Hematopoietic multipotent progenitor cell treated with erythropoietin and hydrocortisone succinate and interleukin-3 and kit ligand, for 17 days (in vitro differentiated cells): ENCODE results near the gene SIRT4.
"Not testable (repeated sequence)": the region's sequence is repeated elsewhere in the genome, so short reads cannot be mapped to it uniquely, and the experiment has no call there.

Experiments
- DNase-seq: peaks from one replicate; pipeline ENCODE4 v3.0.0-alpha.2; 2015; ENCODE audit warnings: low spot score

The SIRT4 gene

DNA sequence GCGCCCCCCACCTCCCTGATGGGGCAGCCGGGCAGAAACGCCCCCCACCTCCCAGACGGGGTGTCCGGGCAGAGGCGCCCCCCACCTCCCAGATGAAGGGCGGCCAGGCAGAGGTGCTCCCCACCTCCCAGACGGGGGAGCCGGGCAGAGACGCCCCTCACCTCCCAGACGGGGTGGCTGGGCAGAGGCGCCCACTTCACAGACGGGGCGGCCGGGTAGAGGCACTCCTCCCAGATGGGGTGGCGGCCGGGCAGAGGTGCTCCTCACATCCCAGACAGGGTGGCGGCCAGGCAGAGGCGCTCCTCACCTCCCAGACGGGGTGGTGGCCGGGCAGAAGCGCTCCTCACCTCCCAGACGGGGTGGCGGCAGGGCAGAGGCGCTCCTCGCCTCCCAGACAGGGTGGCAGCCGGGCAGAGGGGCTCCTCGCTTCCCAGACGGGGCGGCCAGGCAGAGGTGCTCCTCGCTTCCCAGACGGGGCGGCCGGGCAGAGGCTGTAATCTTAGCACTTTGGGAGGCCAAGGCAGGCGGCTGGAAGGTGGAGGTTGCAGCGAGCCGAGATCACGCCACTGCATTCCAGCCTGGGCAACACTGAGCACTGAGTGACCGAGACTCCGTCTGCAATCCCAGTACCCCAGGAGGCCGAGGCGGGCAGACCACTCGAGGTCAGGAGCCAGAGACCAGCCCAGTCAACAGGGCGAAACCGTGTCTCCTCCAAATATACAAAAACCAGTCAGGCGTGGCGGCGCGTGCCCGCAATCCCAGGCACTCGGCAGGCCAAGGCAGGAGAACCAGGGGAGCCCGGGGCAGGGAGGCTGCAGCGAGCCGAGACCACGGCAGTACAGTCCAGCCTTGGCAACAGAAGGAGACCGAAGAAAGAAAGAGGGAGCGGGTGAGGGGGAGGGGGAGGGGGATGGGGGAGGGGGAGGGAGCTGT, 23.7 kb upstream of the SIRT4 start:
- no peak for DNase-seq

DNA sequence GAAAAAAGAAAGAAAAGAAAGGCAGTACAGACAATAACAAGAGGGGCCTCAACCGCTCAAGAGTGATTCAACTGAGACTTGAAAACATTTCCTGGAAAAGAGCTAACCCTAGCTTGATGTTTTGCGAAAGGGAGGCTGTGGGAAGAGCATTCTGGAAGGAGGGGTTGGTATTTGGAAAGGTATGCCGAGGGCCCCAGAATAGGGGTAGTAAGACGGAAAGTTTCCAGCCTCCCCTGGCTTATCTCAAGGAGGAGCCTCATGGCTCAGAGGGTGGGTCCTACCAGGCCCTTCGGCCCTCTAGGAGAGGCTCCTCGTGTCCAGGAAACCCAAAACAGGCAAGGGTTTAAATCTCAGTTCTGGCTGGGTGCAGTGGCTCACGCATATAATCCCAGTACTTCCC, 18.8 kb upstream of the SIRT4 start:
- no peak for DNase-seq

DNA sequence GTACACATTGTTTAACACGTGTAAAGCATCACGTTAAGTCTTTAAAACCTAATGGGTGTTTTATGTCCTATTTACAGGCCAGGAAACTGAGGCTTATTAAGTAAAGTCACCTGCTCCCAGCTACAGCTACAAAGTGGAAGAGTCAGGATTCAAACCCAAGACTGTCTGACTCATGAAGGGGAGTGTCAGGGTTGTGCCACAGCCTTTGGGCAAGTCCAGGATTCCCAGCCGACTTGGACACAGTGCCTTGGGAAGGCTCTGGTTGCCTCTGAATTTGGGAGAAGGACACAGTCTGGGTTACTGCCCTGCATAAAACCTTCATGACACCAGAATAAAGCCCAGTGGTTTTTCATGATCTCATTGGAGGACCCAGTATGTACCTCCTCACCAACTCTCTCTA, 17.7 kb upstream of the SIRT4 start:
- no peak for DNase-seq

DNA sequence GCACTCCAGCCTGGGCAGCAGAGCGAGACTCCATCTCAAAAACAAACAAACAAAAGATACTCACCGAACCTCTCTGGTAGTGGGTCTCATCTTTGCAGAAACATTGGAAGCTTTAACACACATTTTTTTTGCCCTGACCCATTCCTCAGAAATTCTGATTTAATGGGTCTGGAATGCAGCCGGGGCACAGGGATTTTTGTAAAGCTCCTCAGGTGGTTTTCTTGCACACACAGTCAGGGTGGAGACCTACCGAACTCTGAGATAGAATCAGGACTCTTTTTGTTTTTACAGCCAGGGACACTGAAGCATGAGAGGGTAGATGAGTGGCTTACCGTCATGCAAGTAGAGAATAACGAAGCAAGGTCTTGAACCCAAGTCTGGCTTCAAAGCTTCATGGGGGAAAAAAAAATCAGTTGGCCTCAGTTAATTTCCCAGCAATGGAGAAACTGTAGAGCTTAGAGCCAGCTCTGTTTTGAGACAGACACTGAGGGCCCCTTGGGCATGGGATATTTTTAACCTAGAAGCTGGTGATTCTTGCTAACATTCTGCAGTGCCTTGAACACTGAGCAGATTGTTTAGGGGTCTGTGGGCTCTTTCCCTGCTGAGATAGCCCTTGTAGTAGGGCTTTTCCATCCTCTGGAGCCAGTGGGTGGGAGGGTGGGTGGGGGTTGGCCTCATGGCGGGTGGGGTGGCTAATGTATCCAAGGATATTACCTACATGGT, 15.2 kb upstream of the SIRT4 start:
- no peak for DNase-seq

DNA sequence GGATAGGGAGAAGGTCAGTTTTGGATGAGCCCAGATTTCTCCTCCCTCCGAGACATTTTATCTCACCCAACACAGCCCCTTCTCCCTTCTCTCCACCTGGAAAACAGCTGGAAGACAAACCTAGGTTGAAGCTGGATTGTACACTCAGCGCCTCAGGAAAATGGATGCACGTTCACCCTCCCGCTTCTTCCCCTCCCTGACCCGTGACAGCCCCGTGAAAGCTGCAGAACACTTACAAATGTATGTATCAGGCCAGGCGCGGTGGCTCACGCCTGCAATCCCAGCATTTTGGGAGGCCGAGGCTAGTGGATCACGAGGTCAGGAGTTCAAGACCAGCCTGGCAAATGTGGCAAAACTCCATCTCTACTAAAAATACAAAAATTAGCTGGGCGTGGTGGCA, 14.6 kb upstream of the SIRT4 start:
- DNase-seq, result no peak

DNA sequence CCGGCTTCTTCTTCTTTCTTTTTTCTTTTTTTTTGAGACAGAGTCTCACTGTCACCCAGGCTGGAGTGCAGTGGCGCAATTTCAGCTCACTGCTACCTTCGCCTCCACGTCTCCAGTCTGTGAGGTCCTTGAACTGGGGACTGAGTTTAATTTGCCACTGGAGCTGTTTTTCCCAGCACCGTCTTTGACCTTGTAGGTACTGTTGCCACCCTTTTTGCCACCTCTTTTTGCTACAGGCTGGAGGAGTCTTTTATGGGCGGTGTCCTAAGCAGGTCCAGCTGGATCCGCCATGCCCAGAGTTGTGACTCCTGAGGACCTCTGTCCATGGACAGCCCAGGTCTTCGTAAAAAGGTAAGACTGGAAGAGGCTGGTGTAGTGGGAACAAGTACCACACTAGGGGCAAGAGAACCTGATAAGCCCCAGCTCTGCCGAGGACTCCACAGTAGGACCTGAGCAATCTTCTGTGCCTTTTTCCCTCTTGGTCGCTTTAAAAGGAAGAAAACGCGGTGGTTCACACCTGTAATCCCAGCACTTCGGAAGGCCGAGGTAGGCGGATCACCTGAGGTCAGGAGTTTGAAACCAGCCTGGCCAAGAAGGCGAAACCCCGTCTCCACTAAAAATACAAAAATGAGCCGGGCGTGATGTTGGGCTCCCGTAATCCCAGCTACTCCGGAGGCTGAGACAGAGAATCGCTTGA, 11.4 kb upstream of the SIRT4 start:
- peak; percentile 19 for DNase-seq

DNA sequence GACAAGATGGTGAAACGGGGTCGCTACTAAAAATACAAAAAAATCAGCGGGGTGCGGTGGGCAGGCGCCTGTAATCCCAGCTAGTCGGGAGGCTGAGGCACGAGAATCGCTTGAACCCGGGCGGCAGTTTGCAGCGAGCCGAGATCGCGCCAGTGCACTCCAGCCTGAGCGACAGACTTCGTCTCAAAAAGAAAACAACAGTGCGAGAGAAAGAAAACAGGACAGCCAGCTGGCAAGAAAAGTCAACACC, 9.8 kb upstream of the SIRT4 start:
- no peak for DNase-seq

DNA sequence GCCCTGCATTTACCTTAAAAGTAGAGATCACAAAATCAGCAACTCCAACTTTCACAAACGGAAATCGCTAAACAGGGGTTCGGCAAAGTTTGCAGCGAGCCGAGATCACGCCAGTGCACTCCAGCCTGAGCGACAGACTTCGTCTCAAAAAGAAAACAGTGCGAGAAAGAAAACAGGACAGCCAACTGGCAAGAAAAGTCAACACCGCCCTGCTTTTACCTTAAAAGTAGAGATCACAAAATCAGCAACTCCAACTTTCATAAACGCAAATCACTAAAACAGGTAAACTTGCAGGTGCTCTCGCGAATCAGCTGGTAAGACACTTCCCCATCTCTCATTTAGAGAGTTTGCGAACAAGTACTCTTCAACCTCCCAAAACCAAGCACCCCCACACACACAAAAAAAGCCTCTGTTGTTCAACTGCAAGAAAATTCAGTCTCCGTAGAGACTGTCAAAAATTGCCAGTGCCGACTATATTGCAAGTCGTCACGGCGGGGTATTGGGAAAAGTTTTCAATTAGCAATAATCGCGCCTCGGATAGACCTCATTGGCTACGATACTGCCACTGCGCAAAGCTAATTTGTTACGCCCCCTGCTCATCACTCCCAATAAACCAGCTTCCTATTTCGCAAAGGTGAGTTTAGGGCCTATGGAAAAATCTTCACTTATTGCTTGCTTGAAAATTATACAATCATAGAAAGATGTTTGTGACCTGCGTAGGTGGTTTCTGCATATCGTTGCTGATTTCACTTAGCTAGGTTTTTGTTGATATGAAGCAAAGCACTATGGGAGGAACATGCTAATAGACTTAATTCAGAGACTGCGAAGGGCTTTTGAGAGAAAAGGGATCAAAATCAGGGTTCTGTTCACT, 9.2 kb upstream of the SIRT4 start, which contains the start of gene RNU4-1:
RNU4-1 (minus strand) TSS at position 577 of the 871 bp plus-strand sequence.
- DNase-seq, result peak; percentile 85

DNA sequence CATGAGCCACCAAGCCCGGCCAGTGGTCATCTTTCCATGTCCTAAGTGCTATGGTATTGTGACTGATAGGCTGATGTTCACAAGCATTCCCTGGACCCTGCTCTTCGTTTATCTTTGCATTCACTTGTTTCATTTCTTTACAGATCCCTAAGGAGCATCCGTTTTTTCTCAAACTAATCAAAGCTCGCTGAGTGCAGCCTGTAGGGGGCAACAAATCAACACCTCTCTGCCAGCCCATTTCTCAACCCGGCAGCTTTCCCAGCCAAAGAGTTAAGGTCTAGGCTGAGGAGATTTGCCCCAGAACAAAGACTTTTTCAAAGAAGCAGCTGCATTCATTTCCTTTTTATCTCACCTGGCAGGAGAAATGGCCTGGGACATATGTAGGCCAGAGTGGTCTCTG, 12.1 kb downstream of the SIRT4 start:
- no peak for DNase-seq

DNA sequence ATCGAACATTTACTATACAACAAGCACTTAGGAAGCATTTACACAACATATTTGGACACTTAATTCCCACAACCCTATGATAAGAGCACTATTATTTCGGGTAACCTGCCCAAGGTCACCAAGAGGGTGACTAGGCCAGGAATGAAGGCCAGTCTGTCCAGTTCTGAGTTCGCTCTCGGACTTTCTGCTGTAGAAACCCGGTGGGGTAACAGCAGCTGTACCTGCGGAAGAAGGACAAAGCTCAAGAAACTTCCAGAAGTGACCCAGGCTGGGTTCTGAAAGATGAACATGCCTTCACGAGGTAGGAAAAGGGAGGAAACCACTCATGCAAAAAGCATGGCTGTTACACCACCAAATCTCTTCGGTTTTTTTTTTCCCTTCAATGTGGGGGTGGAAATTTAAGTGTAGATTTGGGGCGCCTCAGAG, 14.7 kb downstream of the SIRT4 start:
- no peak for DNase-seq

DNA sequence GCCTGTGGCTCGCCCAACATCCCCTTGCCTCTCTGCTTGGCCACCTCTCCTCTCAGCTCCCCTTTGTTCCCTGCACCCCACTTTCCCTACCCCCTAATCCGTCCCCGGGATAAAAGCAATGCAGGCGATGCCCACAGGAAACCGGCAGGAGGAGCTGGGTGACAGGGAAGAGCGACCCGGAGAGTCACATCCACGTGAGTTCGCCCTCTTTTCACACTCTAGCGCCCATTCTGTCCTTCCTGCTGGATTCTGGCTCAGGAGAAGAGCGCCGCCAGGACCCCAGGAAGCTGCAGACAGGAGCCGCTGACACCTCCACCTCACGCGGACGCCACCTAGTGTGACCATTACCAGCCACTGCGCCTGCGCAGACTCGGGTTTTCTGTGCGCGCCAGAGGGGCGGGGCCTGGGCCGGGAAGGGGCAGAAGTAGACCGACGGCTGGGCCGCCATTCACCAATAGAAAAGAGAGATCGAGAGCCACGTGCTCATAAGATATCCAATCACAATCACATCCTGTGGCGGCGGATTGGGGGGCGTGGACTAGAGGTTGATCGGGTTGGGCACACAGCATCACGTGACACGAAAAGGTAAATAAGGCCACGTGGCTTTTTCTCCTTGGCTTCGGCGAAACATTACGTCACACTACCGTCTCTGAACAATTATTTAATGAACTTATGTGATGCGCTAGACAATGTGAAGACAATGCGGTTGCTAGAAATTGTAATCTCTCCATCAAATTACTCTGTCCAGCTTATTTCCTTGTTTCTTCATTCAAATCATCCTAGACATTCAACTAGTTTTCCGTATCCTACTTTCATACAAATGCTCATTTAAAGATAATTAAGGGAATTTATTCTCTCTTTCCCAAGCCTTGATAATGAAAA, 15.3 kb downstream of the SIRT4 start:
- DNase-seq, result peak; percentile 98

DNA sequence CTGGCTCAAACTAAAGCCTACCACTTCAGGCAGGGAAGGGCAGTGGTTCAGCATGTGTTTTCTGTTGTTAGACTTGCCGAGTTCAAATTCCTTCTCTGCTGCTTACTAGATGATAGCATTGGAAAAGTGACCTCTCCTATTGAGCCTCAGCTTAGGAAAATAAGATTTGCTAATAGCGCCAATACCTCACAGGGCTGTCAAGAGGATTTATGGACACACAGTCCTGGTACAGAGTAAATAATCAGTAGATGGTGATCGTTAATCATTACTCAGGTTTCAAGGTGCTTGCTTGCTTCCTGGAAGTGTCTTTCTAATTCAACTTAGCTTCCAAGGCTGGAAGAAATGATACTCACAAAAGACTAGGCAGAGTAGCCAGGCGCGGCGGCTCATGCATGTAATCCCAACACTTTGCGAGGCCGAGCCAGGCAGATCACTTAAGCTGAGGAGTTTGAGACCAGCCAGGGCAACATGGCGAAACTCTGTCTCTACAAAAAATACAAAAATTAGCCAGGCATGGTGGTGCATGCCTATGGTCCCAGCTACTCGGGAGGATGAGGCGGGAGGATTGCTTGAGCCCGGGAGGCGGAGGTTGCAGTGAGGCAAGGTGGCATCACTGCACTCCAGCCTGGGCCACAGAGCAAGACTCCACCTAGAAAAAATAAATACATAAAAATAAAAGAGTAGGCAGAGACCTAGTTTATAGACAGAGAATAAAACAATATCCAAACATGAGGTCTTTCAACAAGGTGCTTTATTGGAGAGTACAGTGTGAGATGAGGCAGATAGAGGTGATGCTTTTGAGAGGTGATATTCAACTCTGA, 19.5 kb downstream of the SIRT4 start:
- no peak for DNase-seq

DNA sequence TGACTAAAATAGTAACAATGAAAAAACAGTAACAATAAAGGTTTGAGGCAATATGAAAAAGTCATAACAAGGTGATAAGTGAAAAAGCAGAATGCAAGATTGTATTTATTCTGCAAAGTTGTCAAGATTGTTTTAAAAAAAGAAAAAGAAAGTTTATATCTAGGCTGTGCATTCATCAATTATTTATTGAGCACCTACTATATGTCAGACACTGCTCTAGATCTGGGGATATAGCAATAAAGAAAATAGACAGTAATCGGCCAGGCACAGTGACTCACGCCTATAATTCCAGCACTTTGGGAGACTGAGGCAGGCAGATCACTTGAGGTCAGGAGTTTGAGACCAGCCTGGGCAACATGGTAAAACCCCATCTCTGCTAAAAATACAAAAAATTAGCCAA, 21.7 kb downstream of the SIRT4 start:
- no peak for DNase-seq

DNA sequence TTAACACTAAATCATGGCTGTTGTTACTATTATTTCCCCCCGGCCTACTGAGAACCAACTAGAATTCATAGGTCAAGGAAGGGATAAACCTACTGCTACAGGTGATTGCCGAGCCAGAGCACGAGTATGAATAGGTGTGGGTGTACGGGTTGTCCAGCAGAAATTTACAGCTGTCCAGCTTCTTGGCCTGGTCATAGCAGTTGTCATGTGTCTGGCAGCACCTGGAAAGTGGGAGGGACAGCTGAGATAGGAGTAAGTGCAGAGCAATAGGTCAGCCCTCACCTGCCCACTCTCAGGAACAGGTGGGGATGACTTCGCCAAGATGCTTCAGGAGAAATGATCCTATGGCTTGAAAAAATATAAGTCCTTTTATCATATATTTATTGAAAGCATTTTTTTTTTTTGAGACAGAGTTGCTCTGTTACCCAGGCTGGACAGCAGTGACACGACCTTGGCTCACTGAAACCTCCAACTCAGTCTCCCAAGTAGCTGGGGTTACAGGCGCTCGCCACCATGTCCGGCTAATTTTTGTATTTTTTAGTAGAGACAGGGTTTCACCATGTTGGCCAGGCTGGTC, 22.8 kb downstream of the SIRT4 start:
- no peak for DNase-seq

DNA sequence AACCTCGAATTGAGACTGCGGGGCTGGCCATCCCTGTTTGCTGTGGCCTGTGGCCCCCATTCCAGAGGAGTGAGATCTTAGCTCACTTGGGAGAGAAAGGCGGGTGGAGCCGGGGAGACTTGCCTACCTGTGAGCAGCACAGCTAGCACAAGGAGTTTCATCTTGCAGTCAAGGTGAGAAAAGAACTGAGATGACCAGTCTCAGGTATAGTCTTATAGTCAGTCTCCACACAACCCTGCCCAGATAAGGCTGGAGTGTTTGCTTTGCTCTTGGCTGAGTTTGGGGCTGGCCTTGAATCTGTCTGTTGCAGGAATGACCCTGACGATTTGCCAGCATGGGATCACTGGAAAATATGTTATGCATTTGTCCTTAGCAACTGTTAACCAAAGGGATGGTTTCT, 25.5 kb downstream of the SIRT4 start, which contains the start of gene PLA2G1B:
PLA2G1B (minus strand) TSS at position 187 of the 400 bp plus-strand sequence; CDS start at position 161, 26 bp downstream.
- no peak for DNase-seq

DNA sequence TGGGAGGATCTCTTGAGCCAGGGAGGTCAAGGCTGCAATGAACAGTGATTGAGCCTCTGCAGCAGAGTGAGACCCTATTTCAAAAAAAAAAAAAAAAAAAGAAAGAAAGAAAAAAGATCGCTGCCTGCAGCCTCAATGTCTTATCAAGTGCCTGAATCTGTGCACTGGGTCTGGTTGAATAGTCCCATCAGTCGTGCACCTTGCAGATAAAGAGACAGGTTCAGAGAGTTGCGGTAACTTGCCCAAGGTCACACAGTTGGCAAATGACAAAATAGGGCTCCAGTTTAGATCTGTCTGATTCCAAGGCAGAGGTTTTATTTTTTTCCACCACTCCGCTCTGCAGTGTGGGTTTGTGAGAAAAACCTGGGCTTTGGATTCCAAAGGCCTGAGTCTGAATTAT, 26.1 kb downstream of the SIRT4 start:
- no peak for DNase-seq

DNA sequence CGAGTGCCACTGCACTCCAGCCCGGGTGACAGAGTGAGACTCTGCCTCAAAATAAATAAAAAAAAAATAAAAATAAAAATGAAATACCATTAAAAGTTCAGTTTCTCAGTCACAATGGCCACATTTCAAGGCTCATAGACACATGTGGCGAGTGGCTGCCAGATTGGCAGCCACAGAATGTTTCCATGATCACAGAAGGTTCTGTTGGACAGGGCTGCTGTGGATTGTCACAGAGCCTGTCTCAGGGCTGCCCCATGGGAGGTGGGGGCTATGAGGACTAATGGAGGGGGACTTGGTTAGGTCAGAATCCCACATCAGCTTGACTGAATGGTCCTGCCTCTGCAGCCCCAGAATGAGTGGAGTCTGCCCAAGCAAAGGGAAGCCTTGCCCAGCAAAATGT, 29.3 kb downstream of the SIRT4 start:
- no peak for DNase-seq

DNA sequence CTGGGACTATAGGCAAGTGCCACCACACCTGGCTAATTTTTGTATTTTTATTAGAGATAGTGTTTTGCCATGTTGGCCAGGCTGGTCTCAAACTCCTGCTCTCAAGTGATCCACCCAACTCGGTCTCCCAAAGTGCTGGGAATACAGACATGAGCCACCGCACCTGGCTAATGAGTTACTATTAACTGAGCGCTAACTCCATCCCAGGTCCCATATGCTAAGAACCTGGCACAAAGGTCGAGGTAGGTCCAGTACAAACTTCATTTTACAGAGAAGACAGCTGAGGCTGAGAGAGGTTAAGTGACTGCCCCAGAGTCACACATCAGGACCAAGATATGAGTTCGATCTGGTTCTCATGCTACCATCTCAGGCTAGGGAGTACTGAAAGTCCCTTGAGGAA, 29.9 kb downstream of the SIRT4 start:
- no peak for DNase-seq

DNA sequence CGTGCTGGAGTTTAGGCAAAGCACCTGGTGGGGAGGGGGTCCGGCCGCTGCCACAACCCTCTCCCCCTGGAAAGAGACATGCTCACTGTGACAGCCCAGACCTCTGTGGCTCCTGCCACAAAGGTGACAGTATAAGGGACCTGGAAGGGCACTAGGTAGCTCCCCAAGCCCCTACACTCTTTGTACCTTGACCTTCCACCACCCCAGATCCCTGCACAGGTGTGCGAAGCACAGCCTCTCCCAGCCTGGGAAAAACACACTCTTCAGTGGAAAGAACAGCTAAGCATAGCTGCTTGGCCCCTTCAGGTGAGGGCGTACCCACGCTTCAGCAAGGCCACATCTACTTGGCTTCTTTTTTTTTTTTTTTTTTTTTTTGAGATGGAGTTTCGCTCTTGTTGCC, 30.4 kb downstream of the SIRT4 start:
- DNase-seq, result no peak

DNA sequence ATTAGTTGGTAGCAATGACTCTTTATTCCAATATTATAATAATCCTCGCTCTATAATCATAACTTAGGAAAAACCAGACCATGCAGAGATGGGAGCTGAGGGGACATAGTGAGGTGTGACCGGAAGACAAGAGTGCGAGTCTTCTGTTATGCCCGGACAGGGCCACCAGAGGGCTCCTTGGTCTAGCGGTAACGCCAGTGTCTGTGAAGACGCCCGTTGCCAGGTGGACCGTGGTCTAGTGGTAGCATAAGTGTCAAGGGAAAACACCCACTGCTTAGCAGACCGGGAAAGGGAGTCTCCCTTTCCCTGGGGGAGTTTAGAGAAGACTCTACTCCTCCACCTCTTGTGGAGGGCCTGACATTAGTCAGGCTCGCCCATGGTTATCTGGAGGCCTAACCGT, 33.3 kb downstream of the SIRT4 start:
- DNase-seq, result not testable (repeated sequence)
